Activated CD4-positive, CD25-positive, alpha-beta regulatory T cell (primary cell): ENCODE measurements around the gene SMCP.

Experiments
- DNase-seq, 4 experiments: peaks; one replicate each; lab custom pipeline; 2025; lab: John Stamatoyannopoulos, UW

The SMCP gene, protein sequence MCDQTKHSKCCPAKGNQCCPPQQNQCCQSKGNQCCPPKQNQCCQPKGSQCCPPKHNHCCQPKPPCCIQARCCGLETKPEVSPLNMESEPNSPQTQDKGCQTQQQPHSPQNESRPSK

DNA sequence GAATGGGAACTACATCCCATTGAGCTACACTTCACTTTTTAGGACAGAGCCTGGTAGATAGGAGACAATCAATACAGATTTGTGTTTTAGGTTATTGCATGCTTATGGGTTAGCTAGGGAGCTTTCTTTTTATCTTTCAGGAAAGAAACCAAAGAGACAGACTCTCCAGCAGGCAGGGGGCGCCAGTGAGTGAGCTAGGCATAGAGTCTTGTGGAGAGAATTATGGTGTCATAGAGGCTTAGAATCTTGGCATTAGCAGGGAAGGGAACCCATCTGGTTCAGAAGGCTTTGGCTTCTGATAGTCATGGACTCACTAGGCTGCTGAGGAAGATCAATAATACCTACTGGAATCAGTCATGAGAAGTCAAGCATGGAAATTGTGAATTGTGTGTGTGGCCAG, at the start of gene SMCP:
TSS of gene SMCP (plus strand) at position 281 of the 400 bp plus-strand sequence. CDS start 6,101 bp downstream, outside the sequence.
- DNase-seq = no peak

GRCh38 chr1:152836870-152837269, 41.3 kb upstream of the SMCP start:
- DNase-seq = no peak

DNA sequence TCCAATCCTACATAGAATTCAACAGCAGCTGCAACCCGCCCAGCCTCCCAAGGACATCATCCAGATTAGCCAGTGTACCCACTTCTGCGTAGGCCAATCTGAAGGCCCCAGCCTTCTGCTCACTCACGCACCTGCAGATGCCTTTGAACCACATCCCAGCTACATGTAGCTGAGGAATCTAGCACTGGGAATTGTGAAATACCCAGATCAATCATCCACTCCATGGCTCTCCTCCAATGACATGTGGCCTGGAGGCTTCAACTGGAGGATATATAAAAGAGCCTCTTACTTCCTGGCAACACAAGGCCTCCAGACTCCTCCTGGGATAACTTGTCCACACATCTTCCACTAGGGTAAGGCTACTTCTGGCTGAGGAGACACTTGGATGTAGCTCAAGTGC, 35.6 kb upstream of the SMCP start, which contains the start of gene LCE6A:
TSS of gene LCE6A (plus strand) at position 301 of the 400 bp plus-strand sequence. CDS start 665 bp downstream, outside the sequence.
- no peak for DNase-seq

- no peak for DNase-seq
Observed at GRCh38 chr1:152855661-152856060, 22.5 kb upstream of the SMCP start.

DNA sequence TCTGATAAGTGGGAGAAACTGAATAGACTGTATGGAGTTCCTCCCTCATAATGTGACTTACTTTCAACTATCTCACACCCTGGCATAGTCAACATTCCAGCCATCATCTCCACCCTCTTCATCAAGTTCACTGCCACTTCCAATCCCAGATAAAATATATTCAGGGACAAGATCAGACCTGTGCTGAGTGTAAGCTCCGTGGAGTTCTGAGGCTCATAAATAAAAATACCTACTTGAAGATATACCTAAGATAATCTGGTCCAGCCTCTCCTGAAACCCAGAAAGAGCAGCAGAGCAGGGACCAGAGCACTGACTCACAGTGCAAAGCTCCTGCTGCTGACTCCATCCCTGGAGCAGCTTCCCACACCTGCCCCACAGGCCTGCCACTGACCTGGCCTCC, 20.1 kb upstream of the SMCP start:
- DNase-seq = no peak

GRCh38 chr1:152859696-152860095, 18.4 kb upstream of the SMCP start, which contains the start of gene LCE7A:
TSS of gene LCE7A (plus strand) at chr1:152859996. CDS start at chr1:152860698, 702 bp downstream.
- DNase-seq = no peak

DNA sequence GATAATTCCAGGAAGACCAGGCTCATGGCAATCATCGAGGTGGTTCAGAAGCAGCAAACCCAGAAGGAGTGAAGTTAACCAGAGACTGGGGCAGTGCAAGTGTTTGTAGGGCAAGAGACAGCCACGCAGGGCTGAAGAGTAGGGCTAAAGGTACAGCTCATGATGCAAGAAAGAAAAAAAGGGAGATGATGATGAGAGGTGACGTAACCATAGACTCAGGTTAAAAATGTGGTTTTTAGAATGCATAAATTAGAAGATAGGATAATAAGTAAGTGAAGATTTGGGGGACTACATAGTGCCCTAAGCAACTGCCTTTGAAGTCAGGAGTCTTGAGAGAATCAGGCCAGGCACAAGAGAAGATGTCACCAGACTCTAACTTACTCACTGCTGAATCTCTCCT, 18.0 kb upstream of the SMCP start:
- no peak for DNase-seq

- no peak for DNase-seq
Observed at GRCh38 chr1:152861374-152861773, 16.7 kb upstream of the SMCP start.

DNA sequence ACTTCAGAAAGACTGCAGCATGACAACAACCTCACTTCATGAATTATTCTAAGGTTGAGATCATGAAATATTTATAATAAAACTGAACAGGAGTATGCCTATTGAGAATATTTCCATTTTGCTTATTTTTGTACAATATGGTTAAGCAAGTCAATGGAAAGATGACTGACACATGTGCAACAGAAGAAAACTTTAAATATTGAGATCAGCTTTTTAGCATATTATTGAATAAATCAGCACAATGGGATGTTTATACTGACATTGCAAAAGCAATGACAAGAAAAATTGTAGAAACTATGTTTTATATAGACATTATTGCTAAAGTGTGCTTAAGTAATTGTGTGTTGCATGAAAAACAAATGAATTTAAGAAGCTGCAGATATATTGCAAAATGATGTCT, 13.7 kb upstream of the SMCP start:
- DNase-seq = no peak

- DNase-seq = no peak
Observed at GRCh38 chr1:152866321-152866720, 11.8 kb upstream of the SMCP start.

DNA sequence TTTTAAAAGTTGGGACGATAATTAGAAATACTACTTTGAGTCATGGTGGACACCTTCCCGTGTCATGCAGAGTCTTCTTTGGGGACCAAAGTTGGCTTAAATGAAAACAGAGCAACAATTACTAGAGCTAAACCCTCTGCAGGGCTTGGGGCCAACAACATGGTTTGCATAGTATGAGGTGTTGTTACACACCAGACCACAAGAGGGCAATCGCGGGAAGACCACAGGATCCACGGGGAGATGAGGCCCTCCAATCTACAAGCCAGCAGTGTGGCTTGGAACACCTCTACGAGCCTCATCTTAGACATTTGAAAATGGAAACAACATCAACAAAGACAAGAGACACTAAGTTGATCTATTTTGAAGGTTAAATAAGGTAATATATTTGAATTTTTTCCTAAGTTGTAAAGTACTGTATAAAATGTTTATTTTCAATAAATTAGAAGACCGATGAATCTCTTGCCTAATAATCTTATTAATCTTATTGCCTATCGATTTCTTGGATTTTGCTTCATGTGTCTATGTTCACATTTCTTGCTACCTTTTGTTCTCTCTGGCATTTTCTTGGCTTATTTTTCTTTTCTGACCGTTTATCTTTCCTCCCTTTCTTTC, 8.2 kb upstream of the SMCP start:
- peak; percentile 12 to 29 (median 18) for DNase-seq

- no peak for DNase-seq
Observed at GRCh38 chr1:152870831-152871730, 7.0 kb upstream of the SMCP start.

GRCh38 chr1:152871731-152872126, 6.4 kb upstream of the SMCP start:
- no peak for DNase-seq

- DNase-seq = no peak
Observed at GRCh38 chr1:152873495-152873894, 4.6 kb upstream of the SMCP start.

GRCh38 chr1:152876827-152877226, 1.3 kb upstream of the SMCP start:
- no peak for DNase-seq

DNA sequence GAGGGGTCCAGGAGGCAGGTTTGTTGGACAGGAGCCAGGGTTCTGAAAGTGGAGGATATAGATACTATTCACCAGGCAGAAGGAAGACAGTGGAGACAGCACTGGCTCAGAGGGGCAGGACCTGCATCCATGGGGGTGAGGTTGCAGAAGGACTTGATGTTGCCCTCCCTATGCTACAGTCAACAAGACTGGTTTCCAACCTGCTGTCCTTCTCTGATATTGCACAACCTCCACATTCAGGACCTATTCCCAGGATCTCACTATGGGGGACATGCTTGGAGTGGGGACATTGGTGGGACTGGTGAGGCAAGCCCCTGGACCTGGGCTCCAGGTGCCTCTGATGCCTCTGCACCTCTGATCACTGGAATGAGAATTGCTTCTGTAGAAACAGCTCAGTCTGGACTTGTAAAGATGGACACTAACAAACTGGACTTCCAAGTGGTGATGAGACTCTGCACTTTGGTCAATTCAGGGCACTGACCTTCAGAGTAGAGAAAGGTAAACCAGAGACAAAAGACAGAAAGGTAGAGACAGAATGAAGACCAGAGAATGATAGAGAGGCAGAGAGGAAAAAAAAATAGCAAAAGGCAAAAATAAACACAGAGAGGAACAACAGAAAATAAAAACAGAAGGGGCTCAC, 1.6 kb downstream of the SMCP start:
- DNase-seq = no peak

GRCh38 chr1:152880316-152880715, 2.2 kb downstream of the SMCP start:
- DNase-seq = no peak

GRCh38 chr1:152880907-152881306, 2.8 kb downstream of the SMCP start:
- no peak for DNase-seq

GRCh38 chr1:152884085-152884484, 6.0 kb downstream of the SMCP start:
- DNase-seq = no peak

GRCh38 chr1:152884506-152884905, 6.4 kb downstream of the SMCP start:
- DNase-seq = no peak

- no peak for DNase-seq
Observed at GRCh38 chr1:152884966-152885624, 7.0 kb downstream of the SMCP start.

DNA sequence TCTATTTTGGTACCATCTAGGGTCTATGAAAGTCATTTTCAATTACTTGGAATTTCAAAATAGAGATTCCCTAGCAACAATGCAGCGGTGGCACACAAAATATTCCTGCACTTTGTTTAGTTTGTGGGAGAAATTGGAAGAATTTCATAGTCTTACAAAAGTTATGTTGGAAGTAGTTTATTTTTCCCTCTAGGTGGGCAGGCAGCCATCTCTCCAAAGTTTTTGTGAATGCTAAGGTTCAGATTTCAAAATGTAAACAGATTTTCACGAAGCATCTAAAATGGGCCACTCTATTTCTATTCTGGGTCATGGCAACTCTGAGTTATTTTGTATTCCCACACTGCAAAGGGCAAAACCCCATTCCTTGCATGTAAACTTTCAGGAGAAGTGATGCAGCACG, 8.0 kb downstream of the SMCP start:
- no peak for DNase-seq
